ENCODE measurements around the gene MRPS26.
"Not testable (repeated sequence)": the region's sequence is repeated elsewhere in the genome, so short reads cannot be mapped to it uniquely, and the experiment has no call there.

MRPS26 gene

GRCh38 chr20:3045816-3046676 is at the start of gene MRPS26:
TSS of gene MRPS26 (plus strand) at chr20:3046052. CDS start at chr20:3046069, 17 bp downstream.
- peak; percentile 24 for DNase-seq

GRCh38 chr20:2998728-2999127 is 47.1 kb upstream of the MRPS26 start:
- no peak for DNase-seq

- DNase-seq: peak; percentile 13
Observed at GRCh38 chr20:3000852-3001523, 44.9 kb upstream of the MRPS26 start.

GRCh38 chr20:3003416-3003815 is 42.4 kb upstream of the MRPS26 start:
- DNase-seq: no peak

GRCh38 chr20:3010985-3011723 is 34.7 kb upstream of the MRPS26 start:
- DNase-seq: no peak

- no peak for DNase-seq
Observed at GRCh38 chr20:3011752-3012151, 34.1 kb upstream of the MRPS26 start.

- DNase-seq: no peak
Observed at GRCh38 chr20:3013771-3014170, 32.1 kb upstream of the MRPS26 start.

- no peak for DNase-seq
Observed at GRCh38 chr20:3014179-3014578, 31.7 kb upstream of the MRPS26 start.

GRCh38 chr20:3014662-3015061 is 31.2 kb upstream of the MRPS26 start:
- DNase-seq: no peak

GRCh38 chr20:3015302-3015701 is 30.6 kb upstream of the MRPS26 start:
- not testable (repeated sequence) for DNase-seq

GRCh38 chr20:3021327-3021726 is 24.5 kb upstream of the MRPS26 start:
- no peak for DNase-seq

GRCh38 chr20:3021777-3022176 is 24.1 kb upstream of the MRPS26 start:
- DNase-seq: no peak

- DNase-seq: not testable (repeated sequence)
Observed at GRCh38 chr20:3022559-3023490, 23.0 kb upstream of the MRPS26 start.

GRCh38 chr20:3027987-3028386 is 17.9 kb upstream of the MRPS26 start:
- no peak for DNase-seq

GRCh38 chr20:3031524-3032147 is 14.2 kb upstream of the MRPS26 start:
- DNase-seq: no peak

GRCh38 chr20:3032624-3033023 is 13.2 kb upstream of the MRPS26 start:
- no peak for DNase-seq

GRCh38 chr20:3037654-3038053 is 8.2 kb upstream of the MRPS26 start:
- DNase-seq: no peak

GRCh38 chr20:3038454-3038853 is 7.4 kb upstream of the MRPS26 start:
- no peak for DNase-seq

- DNase-seq: no peak
Observed at GRCh38 chr20:3039426-3039825, 6.4 kb upstream of the MRPS26 start.

- DNase-seq: no peak
Observed at GRCh38 chr20:3040086-3040485, 5.8 kb upstream of the MRPS26 start.

- no peak for DNase-seq
Observed at GRCh38 chr20:3041854-3042409, 3.9 kb upstream of the MRPS26 start.

- no peak for DNase-seq
Observed at GRCh38 chr20:3042625-3043024, 3.2 kb upstream of the MRPS26 start.
